Thoracic aorta (tissue), 2 donors: ENCODE measurements around the gene CSKMT. TPM values are rescaled to one million over a fixed set of nuclear protein-coding genes. Genes with fewer than 3 reads are reported as not detected.
"Not testable (repeated sequence)": the region's sequence is repeated elsewhere in the genome, so short reads cannot be mapped to it uniquely, and the experiment has no call there.

Source experiments
- ATAC-seq: fragments of 150-250 bp; one replicate; pipeline ENCODE4 v1.8.0; 2017; ENCODE audit warnings: low read depth; ENCODE audit not compliant: insufficient number of reproducible peaks, low FRiP score
- DNase-seq: peaks from one replicate; pipeline ENCODE4 v3.0.0-alpha.2; 2020; ENCODE audit warnings: low spot score
- H3K27ac ChIP-seq, 2 donors: fragments of 200-600 bp; sonication (generic); 1 replicate in 1 of 2; 2 replicates in 1 of 2; pipeline ENCODE4 v1.5.1; 2016; ENCODE audit warnings: mild to moderate bottlenecking in 2 of 2, moderate library complexity in 2 of 2
- H3K27me3 ChIP-seq: fragments of 200-600 bp; sonication (generic); replicated peaks from 2 replicates; pipeline ENCODE4 v1.6.0; 2016; ENCODE audit warnings: mild to moderate bottlenecking; ENCODE audit not compliant: insufficient read depth
- H3K36me3 ChIP-seq: fragments of 200-600 bp; sonication (generic); one replicate; pipeline ENCODE4 v1.5.1; 2016
- H3K4me1 ChIP-seq, 2 donors: fragments of 200-600 bp; sonication (generic); 1 replicate in 1 of 2; 2 replicates in 1 of 2; pipeline versions ENCODE4 v1.5.1 to v1.6.0; 2016; ENCODE audit warnings: low read depth in 2 of 2, mild to moderate bottlenecking in 1 of 2; ENCODE audit not compliant: control insufficient read depth in 1 of 2
- H3K4me3 ChIP-seq: fragments of 200-600 bp; sonication (generic); 2 replicates; pipeline ENCODE4 v1.5.1; 2016; ENCODE audit warnings: mild to moderate bottlenecking
- H3K9me3 ChIP-seq: fragments of 200-600 bp; sonication (generic); 2 replicates; pipeline ENCODE4 v1.5.1; 2016
- CTCF ChIP-seq: fragments of 200-600 bp; sonication (generic); IDR thresholded peaks from one replicate; pipeline ENCODE4 v1.5.1; 2019; ENCODE audit warnings: antibody characterized with exemption
- total RNA-seq, 2 donors: library from RNA; depleted of rRNA; stranded (reverse); fragments of >200 nt; gene quantifications; one replicate each; pipeline versions ENCODE4 v1.1.0 to v1.2.3, GENCODE V29; 2016

Gene CSKMT
- total RNA-seq, 2 donors from 2014 or later: 1.5 to 2.9 TPM

GRCh38 chr11:62680825-62681240 lies 15.7 kb downstream of the CSKMT start:
- DNase-seq: no peak
- H3K27ac ChIP-seq: no peak overlapping the region

GRCh38 chr11:62682518-62682917 lies 17.4 kb downstream of the CSKMT start:
- no peak for DNase-seq
- Histone ChIP-seq H3K9me3 (no peaks in the 10 kb centered on the region), H3K4me3 (no peak overlapping the region), H3K4me1 (peaks cover 11 to 17% of the 10 kb centered on the region in 2 donors), H3K27ac (no peak overlapping the region), H3K27me3 (no peaks in the 10 kb centered on the region), H3K36me3 (no peaks in the 10 kb centered on the region)
- no peak for TF ChIP-seq CTCF
- no peak for ATAC-seq

More at GRCh38 chr11:62680825-62681240, 15.7 kb downstream of the CSKMT start:
- ATAC-seq: no peak
- Histone ChIP-seq H3K9me3 (no peaks in the 10 kb centered on the region), H3K27me3 (no peaks in the 10 kb centered on the region), H3K4me1 (peaks cover 11 to 23% of the 10 kb centered on the region in 2 donors), H3K4me3 (no peak overlapping the region), H3K36me3 (peaks cover 9% of the 10 kb centered on the region)
- peak; percentile 26 for TF ChIP-seq CTCF

- H3K36me3 ChIP-seq: peaks cover 24% of the 10 kb centered on the region
- ATAC-seq (no peak), DNase-seq (no peak)
- TF ChIP-seq CTCF: no peak
- peaks cover 0 to 6% of the 10 kb centered on the region in 2 donors for H3K4me1 ChIP-seq
- no peaks in the 10 kb centered on the region for H3K27me3 ChIP-seq
- H3K27ac ChIP-seq: no peak overlapping the region
- no peaks in the 10 kb centered on the region for H3K9me3 ChIP-seq
- peak overlapping the region; percentile 56 for H3K4me3 ChIP-seq
Measured at GRCh38 chr11:62687508-62688396, 22.6 kb downstream of the CSKMT start.

- no peak overlapping the region for H3K27ac ChIP-seq
- peaks cover 31% of the 10 kb centered on the region for H3K36me3 ChIP-seq
- H3K9me3 ChIP-seq: no peaks in the 10 kb centered on the region
- no peak overlapping the region for H3K4me3 ChIP-seq
- no peak for DNase-seq
- H3K4me1 ChIP-seq: peaks cover 0 to 6% of the 10 kb centered on the region in 2 donors
- TF ChIP-seq CTCF: no peak
- H3K27me3 ChIP-seq: no peaks in the 10 kb centered on the region
- no peak for ATAC-seq
Measured at GRCh38 chr11:62688491-62688890, 23.4 kb downstream of the CSKMT start.

GRCh38 chr11:62689421-62690183 lies 24.5 kb downstream of the CSKMT start, which contains the start of gene LRRN4CL:
Gene LRRN4CL, minus strand, starts transcription at chr11:62689530. Its CDS starts 1,022 bp downstream, at chr11:62688508.
- H3K27me3 ChIP-seq: no peaks in the 10 kb centered on the region
- H3K27ac ChIP-seq: no peak within 1 kb of the TSS
- TF ChIP-seq CTCF: no peak
- ATAC-seq (no peak), DNase-seq (no peak)
- H3K9me3 ChIP-seq: no peaks in the 10 kb centered on the region
- H3K4me3 ChIP-seq: no peak within 1 kb of the TSS
- peaks cover 0 to 9% of the 10 kb centered on the region in 2 donors for H3K4me1 ChIP-seq
- peaks cover 31% of the 10 kb centered on the region for H3K36me3 ChIP-seq

- DNase-seq, H3K9me3 ChIP-seq, H3K4me3 ChIP-seq, H3K4me1 ChIP-seq, H3K27me3 ChIP-seq, ATAC-seq, H3K27ac ChIP-seq: not testable (repeated sequence)
- H3K36me3 ChIP-seq: peaks cover 31% of the 10 kb centered on the region
Measured at GRCh38 chr11:62693624-62694023, 28.5 kb downstream of the CSKMT start.
